GM21825 (cell line): ENCODE results near the gene PLCB4.
"Not testable (repeated sequence)": the region's sequence is repeated elsewhere in the genome, so short reads cannot be mapped to it uniquely, and the experiment has no call there.

Source experiments
- ATAC-seq: cut with Tn5 transposase; IDR thresholded peaks from one replicate; pipeline ENCODE4 v1.9.1; 2021; ENCODE audit warnings: mild to moderate bottlenecking, moderate library complexity; ENCODE audit not compliant: unreplicated experiment

The PLCB4 gene

GRCh38 chr20:9348747-9349146 lies 279.9 kb downstream of the PLCB4 start:
- no peak for ATAC-seq

GRCh38 chr20:9349249-9349648 lies 280.4 kb downstream of the PLCB4 start:
- no peak for ATAC-seq

DNA sequence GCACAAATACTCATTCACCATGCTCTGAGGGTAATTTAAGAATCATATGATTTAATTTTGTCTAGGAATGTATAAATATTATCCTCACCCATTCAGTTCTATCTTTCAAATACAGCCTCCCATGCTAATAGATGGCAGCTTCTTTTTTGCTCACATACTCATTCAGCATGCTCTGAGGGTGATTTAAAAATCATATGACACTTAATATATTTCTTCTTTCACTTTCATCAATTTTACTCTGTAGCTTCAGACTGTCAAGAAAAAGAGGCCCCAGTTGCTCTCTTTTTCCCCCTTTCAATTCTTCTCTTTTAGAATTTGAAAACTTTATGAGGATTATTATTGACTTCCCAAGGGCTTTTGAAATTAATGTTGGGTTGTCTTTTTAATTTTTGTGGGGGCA lies 283.9 kb downstream of the PLCB4 start:
- no peak for ATAC-seq

GRCh38 chr20:9353180-9353915 lies 284.5 kb downstream of the PLCB4 start:
- ATAC-seq, result no peak

DNA sequence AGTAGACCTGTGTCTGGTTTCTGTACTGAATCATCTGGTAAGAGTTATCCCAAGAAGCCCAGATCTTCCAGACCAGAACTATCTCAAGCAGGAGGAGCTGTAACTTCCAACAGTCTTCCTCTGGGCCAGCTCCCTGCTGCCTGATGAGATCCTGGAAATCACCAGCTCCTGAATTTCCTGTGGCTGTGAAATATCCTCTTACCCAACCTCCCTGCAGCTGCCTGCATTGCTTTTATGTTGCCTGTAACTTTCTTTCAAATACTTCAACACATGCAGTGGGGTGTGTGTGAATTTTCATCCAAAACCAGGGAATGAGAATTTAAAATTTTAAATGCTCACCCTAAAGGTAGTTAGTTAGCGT lies 285.0 kb downstream of the PLCB4 start:
- no peak for ATAC-seq

DNA sequence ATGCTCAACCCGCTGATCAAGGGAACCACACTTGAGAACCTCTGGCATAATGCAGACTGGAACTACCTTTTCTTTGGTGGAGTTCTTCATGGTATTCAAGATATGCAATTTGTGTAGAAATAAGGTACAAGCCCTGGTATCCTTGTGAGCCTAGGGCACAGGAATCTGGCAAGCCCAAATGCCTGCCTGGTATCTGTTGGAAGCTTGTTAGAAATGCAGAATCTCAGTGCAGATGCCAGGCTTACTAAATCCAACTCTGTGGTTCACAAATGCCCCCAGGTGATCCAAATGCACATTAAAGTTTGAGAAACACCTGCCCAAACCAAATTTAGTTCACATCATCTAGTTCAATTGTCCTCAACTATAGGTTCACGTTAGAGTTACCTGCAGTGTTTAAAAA lies 285.7 kb downstream of the PLCB4 start:
- no peak for ATAC-seq

DNA sequence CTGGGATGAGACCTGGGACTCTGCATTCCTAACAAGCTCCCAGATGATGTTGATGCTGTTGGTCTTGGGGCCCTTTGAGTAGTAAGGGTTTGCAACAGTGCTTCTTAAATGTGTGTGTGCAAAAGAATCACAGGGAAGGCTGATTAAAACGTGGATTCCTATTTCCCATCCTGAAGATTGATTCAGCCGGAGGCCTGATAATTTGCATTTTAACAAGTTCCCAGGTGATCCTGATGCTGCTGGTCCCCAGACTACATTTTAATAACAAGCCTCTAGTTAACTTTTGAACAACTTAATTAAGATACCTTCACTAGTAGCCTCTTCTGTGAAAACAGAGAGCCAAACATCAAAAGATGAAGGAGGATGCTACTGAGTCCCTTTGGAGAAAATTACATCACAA lies 289.1 kb downstream of the PLCB4 start:
- ATAC-seq, result no peak

DNA sequence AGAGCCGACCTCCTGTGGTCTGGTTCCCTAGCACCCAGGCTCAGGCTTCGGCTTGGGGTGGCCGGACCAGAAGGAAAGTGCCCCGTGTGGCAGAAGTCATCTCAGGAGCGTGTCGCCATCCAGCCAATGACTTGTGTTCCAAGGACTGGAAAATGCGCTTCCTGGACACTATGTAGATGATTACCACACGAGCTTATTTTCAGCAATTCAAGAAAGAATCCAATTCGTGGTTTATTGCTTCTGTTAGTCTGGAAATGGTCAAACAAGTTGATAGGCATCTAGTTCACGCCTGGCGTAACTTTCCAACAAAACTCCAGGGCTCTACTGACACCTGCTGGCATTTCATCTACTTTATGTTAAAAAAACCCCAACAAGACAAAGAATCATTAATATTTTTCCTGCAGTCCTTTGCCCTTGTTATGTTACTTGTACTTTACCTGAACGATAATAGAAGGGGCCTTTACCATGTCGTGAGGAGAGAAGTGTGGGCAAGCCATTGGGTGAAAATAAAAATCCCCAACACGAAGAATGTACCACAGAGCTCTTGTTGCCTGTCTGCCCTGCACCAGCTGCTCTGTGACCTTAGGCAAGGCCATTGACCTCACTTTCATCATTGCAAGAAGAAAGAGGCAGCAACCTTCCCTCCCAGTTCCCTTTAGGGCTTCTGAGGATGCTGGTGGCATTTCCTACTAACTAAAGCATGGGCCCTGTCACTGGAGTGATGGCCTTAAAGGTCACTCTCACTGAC lies 290.8 kb downstream of the PLCB4 start:
- ATAC-seq, result no peak

GRCh38 chr20:9360431-9360830 lies 291.5 kb downstream of the PLCB4 start:
- no peak for ATAC-seq

DNA sequence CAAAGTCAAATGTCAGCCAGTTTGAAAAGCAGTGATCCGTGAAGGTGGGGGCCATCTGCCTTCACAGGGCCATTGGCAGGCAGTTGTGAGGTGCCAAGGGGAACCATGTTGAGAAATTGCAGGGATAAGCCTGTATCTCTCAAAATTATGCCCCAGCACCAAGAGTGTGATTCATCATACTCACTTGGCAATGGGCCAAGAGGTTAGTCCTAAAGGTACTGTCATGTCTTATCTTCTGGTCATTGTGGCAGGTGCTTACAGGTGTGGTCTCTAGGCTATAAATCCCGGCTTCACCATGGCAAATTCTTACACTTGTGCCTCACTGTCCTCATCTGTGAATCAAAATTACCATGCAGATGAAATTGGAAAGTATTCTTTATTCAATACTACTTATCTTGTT lies 294.8 kb downstream of the PLCB4 start:
- no peak for ATAC-seq

DNA sequence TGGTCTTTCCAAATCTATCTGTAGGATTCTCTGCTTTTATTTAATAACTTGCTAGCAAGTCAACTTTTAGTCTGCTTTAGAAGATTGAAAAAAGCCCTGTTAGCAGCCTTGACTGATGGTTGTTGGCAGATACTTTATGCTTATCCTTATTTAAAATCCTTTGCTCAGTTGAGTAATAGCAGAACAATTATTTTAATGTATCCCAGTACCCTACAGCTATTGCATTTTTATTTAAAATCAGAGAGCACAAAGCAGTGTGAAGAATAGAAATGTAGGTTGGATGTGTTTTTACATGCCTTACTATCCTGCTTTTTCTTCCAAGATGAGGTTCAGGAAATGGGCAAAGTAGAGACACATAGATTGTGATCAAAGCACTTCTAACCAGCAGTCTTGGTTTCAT lies 298.4 kb downstream of the PLCB4 start:
- no peak for ATAC-seq

GRCh38 chr20:9367746-9368145 lies 298.9 kb downstream of the PLCB4 start:
- no peak for ATAC-seq

DNA sequence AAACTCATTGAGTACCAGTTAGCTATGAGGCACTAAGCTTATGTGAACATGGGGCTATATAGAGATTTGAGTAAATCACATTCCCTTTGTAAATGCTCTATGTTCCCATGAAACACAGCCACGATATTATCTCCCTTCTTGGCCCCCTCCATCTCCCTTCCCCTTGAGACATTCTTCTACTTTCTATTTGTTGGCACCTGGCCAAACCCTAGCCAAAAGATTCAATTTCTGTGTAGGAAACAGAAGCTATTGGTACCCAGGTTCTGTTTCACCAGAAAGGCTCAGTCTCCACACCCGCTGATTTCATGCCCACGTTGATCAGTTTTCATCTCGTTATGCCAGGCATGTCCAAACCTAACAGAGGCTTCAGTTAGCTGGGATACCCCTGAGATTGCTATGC lies 300.0 kb downstream of the PLCB4 start:
- no peak for ATAC-seq

DNA sequence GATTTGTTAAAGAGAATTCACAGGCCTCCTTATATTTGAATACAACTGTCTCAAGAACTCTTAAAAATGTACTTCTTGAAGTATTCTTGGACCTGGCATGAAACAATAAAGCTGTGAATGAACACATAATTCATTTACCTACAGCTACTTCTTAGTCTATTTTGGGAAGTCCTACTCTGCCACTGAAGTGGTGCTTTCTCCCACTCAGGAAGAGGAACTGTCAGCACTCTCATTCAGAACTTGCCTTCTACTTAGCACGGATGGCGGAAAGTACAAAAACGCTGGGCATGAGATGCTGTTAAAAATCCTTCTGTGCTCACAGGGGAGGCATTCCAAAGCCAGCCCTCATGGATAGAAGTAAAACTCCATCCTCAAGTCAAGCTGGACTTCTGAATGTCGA lies 300.7 kb downstream of the PLCB4 start:
- ATAC-seq, result no peak

- no peak for ATAC-seq
Observed at GRCh38 chr20:9374072-9374471, 305.2 kb downstream of the PLCB4 start.

DNA sequence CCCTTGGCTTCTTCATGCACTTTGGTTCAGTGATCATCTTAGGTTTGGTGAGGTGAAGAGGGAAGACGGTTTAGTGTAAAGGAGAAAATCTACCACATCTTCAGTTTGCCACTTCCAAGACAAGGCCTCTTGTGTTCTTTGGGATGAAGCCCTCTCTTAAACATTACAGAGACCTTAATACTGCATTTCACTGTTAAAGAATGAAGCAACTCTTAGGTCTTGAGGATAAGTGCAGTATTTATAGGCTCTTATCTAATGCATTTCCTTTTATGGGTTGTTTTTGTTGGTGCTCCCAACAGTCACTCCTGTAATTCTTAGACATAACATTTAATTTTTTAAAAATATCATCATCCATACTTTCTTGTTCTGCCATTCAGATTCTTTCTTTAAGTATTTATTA lies 305.6 kb downstream of the PLCB4 start:
- ATAC-seq, result no peak

DNA sequence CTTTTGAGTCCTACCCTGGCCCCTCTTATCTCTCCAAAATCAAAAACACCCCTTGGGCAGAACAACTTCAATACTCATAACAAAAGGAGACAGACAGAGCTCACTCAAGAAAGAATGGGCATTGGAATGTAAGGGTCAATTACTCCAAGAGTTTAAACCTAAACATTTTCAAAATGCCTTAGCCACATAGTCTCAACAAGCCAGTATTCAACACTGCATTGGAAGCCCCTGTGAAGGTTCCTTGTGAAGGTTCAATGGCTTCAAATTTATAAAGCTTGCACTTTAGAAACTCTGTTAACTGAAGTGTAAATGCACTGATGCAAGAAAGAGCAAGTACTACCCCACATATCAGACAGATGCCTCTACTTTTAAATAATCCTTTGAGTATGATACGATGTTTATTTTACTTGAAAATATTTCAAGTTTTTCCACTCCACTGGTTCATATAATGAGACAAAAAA lies 306.4 kb downstream of the PLCB4 start:
- no peak for ATAC-seq

- ATAC-seq, result no peak
Observed at GRCh38 chr20:9377007-9377406, 308.1 kb downstream of the PLCB4 start.

GRCh38 chr20:9385345-9386310 lies 316.7 kb downstream of the PLCB4 start:
- not testable (repeated sequence) for ATAC-seq

- ATAC-seq, result no peak
Observed at GRCh38 chr20:9388160-9388812, 319.4 kb downstream of the PLCB4 start.

GRCh38 chr20:9388813-9389161 lies 319.9 kb downstream of the PLCB4 start:
- no peak for ATAC-seq
